ENCODE results near the gene EID1. TPM values are rescaled to one million over a fixed set of nuclear protein-coding genes. Genes with fewer than 3 reads are reported as not detected.
A peak's percentile ranks its signal among the peaks of the same experiment; 100 is the strongest.
"Not testable (repeated sequence)": the region's sequence is repeated elsewhere in the genome, so short reads cannot be mapped to it uniquely, and the experiment has no call there.

EID1 gene
- polyA plus RNA-seq (ENCODE audit: insufficient read length in 4 of 4): 100 to 1,000 TPM; 304 to 343 (median 325) TPM

- peak; percentile 92 to 97 (median 92) for DNase-seq (ENCODE audit: low read depth in 4 of 4, low spot score in 3 of 4)
Observed at GRCh38 chr15:48877630-48878595, at the start of gene EID1. TSS of gene EID1 (plus strand) at chr15:48878134. CDS start at chr15:48878177, 43 bp downstream.

- no peak for DNase-seq (ENCODE audit: low read depth in 4 of 4, low spot score in 3 of 4)
Observed at GRCh38 chr15:48828471-48828870, 49.5 kb upstream of the EID1 start.

GRCh38 chr15:48828906-48829305 is 49.0 kb upstream of the EID1 start:
- DNase-seq (ENCODE audit: low read depth in 4 of 4, low spot score in 3 of 4): no peak

- DNase-seq (ENCODE audit: low read depth in 4 of 4, low spot score in 3 of 4): no peak
Observed at GRCh38 chr15:48832648-48833047, 45.3 kb upstream of the EID1 start.

GRCh38 chr15:48833526-48834239 is 44.3 kb upstream of the EID1 start:
- no peak for DNase-seq (ENCODE audit: low read depth in 4 of 4, low spot score in 3 of 4)

- DNase-seq (ENCODE audit: low read depth in 4 of 4, low spot score in 3 of 4): no peak
Observed at GRCh38 chr15:48834756-48835155, 43.2 kb upstream of the EID1 start.

- no peak for DNase-seq (ENCODE audit: low read depth in 4 of 4, low spot score in 3 of 4)
Observed at GRCh38 chr15:48842501-48842900, 35.4 kb upstream of the EID1 start.

GRCh38 chr15:48845123-48845522 is 32.8 kb upstream of the EID1 start:
- no peak for DNase-seq (ENCODE audit: low read depth in 4 of 4, low spot score in 3 of 4)

GRCh38 chr15:48850648-48851047 is 27.3 kb upstream of the EID1 start:
- DNase-seq (ENCODE audit: low read depth in 4 of 4, low spot score in 3 of 4): no peak

GRCh38 chr15:48851956-48852355 is 26.0 kb upstream of the EID1 start:
- no peak for DNase-seq (ENCODE audit: low read depth in 4 of 4, low spot score in 3 of 4)

GRCh38 chr15:48854434-48854833 is 23.5 kb upstream of the EID1 start:
- DNase-seq (ENCODE audit: low read depth in 4 of 4, low spot score in 3 of 4): not testable (repeated sequence)

GRCh38 chr15:48855501-48856440 is 22.2 kb upstream of the EID1 start:
- peak in 3 of 4 donors; percentile 36 to 50 (median 37) for DNase-seq (ENCODE audit: low read depth in 4 of 4, low spot score in 3 of 4)

GRCh38 chr15:48856942-48857341 is 21.0 kb upstream of the EID1 start:
- no peak for DNase-seq (ENCODE audit: low read depth in 4 of 4, low spot score in 3 of 4)

GRCh38 chr15:48858401-48858800 is 19.5 kb upstream of the EID1 start:
- DNase-seq (ENCODE audit: low read depth in 4 of 4, low spot score in 3 of 4): no peak

- no peak for DNase-seq (ENCODE audit: low read depth in 4 of 4, low spot score in 3 of 4)
Observed at GRCh38 chr15:48859426-48859825, 18.5 kb upstream of the EID1 start.

GRCh38 chr15:48861813-48862431 is 16.0 kb upstream of the EID1 start:
- peak in 2 of 4 donors; percentile 36 to 44 for DNase-seq (ENCODE audit: low read depth in 4 of 4, low spot score in 3 of 4)

GRCh38 chr15:48862705-48863104 is 15.2 kb upstream of the EID1 start:
- DNase-seq (ENCODE audit: low read depth in 4 of 4, low spot score in 3 of 4): no peak

GRCh38 chr15:48865370-48866079 is 12.4 kb upstream of the EID1 start:
- DNase-seq (ENCODE audit: low read depth in 4 of 4, low spot score in 3 of 4): no peak

- no peak for DNase-seq (ENCODE audit: low read depth in 4 of 4, low spot score in 3 of 4)
Observed at GRCh38 chr15:48866141-48866563, 11.8 kb upstream of the EID1 start.
